ACC112 (cell line): Measurements from ENCODE around the gene COX15.
A peak's percentile ranks its signal among the peaks of the same experiment; 100 is the strongest.
"Not testable (repeated sequence)": the region's sequence is repeated elsewhere in the genome, so short reads cannot be mapped to it uniquely, and the experiment has no call there.

ENCODE experiments used
- H2AFZ ChIP-seq: fragments of 200-600 bp; sonication (generic); one replicate; pipeline ENCODE4 v1.6.0; 2017; ENCODE audit warnings: antibody characterized with exemption, low read length; ENCODE audit not compliant: unreplicated experiment
- H3K27ac ChIP-seq: fragments of 200-600 bp; sonication (generic); 2 replicates; pipeline ENCODE4 v1.5.1; 2014; ENCODE audit warnings: low read depth, mild to moderate bottlenecking, antibody characterized with exemption, low read length, moderate library complexity
- H3K27me3 ChIP-seq: fragments of 200-600 bp; sonication (generic); 2 replicates; pipeline ENCODE4 v1.6.1; 2014; ENCODE audit warnings: mild to moderate bottlenecking, antibody characterized with exemption, low read length, moderate library complexity, mixed read lengths; ENCODE audit not compliant: insufficient read depth
- H3K36me3 ChIP-seq: fragments of 200-600 bp; sonication (generic); 2 replicates; pipeline ENCODE4 v1.6.1; 2016; ENCODE audit warnings: mild to moderate bottlenecking, antibody characterized with exemption, low read length, moderate library complexity, mixed read lengths; ENCODE audit not compliant: insufficient read depth
- H3K4me1 ChIP-seq: fragments of 200-600 bp; sonication (generic); one replicate; pipeline ENCODE4 v1.6.1; 2016; ENCODE audit warnings: low read length, mixed read lengths; ENCODE audit not compliant: insufficient read depth, unreplicated experiment, control insufficient read depth
- H3K4me3 ChIP-seq: fragments of 200-600 bp; sonication (generic); 2 replicates; pipeline ENCODE4 v1.5.1; 2014; ENCODE audit warnings: mild to moderate bottlenecking, low read depth, low read length
- H3K79me2 ChIP-seq: fragments of 200-600 bp; sonication (generic); one replicate; pipeline ENCODE4 v1.6.0; 2016; ENCODE audit warnings: low read length; ENCODE audit not compliant: control insufficient read depth, unreplicated experiment, insufficient read depth

Gene COX15

DNA sequence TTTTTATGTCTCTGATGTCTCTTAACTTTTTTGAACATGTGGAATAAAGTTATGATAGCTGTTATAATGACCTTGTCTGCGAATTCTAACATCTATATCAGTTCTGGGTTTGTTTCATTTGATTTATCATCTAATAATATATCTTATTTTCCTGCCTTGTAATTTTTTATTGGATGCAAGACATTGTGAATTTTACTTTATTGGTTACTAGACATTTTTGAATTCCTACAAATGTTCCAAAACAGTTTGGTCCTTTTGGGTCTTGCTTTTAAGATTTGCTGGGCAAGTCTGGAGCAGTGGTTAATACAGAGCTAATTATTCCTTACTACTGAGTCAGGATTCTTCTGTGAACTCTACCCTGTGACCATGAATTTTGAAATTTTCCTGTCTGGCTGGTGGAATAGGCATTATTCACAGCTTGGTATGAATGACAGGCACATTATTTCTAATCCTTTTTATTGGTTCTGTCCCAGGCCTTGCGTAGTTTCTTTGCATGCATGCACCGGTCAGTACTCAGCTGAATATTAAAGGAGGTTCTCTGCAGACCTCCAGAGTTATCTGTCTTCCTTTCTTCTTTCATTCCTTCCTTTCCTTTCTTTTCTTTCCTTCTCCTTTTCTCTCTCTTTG is 9.1 kb upstream of the COX15 start:
- Histone ChIP-seq H3K27ac (peak overlapping the region; percentile 60), H3K27me3 (no peaks in the 10 kb centered on the region), H3K4me1 (peaks cover 28% of the 10 kb centered on the region), H3K36me3 (peaks cover 63% of the 10 kb centered on the region), H3K4me3 (no peak overlapping the region), H3K79me2 (peaks cover 12% of the 10 kb centered on the region), H2AFZ (no peak overlapping the region)

DNA sequence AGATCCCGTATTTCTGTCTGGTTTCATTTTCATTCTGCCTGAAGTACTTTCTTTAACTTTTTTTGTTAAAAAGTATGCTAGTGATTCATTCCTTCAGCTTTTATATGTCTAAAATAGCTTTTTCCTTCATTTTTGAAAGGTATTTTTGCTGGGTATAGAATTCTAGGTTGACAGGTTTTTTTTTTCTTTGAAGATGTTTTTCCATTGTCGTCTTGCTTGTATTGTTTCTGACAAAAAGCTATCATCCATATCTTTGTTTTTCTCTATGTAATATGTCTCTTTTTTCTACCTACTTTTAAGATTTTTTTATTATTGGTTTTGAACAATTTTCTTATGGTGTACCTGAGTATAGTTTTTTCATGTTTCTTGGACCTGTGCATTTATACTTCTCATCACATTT is 8.3 kb upstream of the COX15 start:
- Histone ChIP-seq H3K36me3 (peaks cover 63% of the 10 kb centered on the region), H3K79me2 (peaks cover 13% of the 10 kb centered on the region), H3K27me3 (no peaks in the 10 kb centered on the region), H2AFZ (no peak overlapping the region), H3K27ac (no peak overlapping the region), H3K4me3 (no peak overlapping the region), H3K4me1 (peaks cover 28% of the 10 kb centered on the region)

DNA sequence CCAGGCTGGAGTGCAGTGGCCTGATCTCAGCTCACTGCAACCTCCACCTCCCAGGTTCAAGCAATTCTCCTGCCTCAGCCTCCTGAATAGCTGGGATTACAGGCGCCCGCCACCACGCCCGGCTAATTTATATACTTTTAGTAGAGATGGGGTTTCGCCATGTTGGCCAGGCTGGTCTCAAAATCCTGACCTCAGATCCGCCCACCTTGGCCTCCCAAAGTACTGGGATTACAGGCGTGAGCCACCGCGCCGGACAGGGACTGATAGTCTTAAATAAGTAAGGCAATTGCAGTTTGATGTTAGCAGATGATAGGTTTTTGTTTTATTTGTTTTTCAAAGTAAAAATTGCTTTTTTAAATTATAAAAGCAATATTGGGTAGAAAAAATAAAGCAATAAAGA is 2.2 kb upstream of the COX15 start:
- not testable (repeated sequence) for H2AFZ ChIP-seq, H3K27ac ChIP-seq, H3K27me3 ChIP-seq, H3K4me3 ChIP-seq, H3K4me1 ChIP-seq
- Histone ChIP-seq H3K36me3 (peaks cover 23% of the 10 kb centered on the region), H3K79me2 (peaks cover 40% of the 10 kb centered on the region)

DNA sequence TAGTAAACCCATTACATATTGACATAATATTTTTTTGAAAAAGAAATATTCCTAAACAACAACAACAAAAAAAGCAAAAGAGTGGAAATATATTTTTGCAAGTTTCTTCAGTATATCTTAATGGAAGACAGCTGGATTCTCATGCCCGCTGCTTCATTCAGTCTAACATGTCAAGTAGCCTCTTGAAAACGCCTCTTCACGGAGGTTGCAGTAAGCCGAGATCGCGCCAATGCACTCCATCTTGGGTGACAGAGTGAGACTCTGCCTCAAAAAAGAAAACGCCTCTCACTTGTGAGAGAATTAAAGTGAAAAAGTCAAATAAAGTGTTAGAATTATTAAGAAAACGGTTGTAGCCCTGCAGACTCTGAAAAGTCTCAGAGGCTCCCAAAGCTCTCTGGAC is 1.4 kb upstream of the COX15 start:
- Histone ChIP-seq H3K27me3 (no peaks in the 10 kb centered on the region), H2AFZ (no peak overlapping the region), H3K79me2 (peaks cover 40% of the 10 kb centered on the region), H3K4me3 (peak overlapping the region; percentile 71), H3K4me1 (peaks cover 3% of the 10 kb centered on the region), H3K36me3 (peaks cover 21% of the 10 kb centered on the region), H3K27ac (no peak overlapping the region)

DNA sequence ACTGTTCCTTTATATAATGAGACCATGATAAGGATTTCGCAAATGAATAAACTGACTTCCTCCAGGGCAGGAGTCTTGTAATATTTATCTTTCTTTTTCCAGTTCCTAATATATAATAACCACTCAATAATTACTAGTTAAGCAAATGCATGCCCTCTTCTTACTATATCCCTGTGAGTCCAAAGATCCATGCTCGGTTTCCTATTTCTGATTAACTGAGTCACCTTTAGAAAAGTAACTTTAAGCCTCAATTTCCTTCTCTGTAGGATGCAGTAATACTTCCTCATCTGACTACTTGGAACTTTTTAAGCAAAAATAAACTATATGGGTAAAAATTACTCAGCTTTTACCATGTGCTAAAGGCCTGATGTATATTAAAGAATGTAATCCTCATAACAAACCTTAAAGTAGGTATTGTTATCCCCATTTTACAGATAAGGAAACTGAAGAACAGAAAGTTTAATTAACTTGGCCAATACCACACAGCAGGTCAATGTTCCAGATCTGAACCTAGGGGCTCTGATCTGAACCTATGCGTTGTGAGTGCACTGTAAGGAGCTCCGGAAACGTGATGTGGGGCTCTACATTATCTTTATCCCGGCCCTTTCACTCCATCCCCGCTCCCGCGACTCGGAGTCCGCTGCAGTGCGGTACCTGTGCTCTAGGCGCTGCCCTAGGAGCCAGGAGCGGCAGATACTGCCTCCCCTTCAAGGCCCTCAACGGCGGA is 458 bp downstream of the COX15 start:
- H3K79me2 ChIP-seq = peaks cover 40% of the 10 kb centered on the region
- H3K4me3 ChIP-seq = peak overlapping the region; percentile 82
- H3K36me3 ChIP-seq = peaks cover 19% of the 10 kb centered on the region
- peak overlapping the region; percentile 47 for H2AFZ ChIP-seq
- H3K27ac ChIP-seq = peak overlapping the region; percentile 35; the same call in 1 of the 2 replicates
- H3K4me1 ChIP-seq = peaks cover 3% of the 10 kb centered on the region
- H3K27me3 ChIP-seq = no peaks in the 10 kb centered on the region

DNA sequence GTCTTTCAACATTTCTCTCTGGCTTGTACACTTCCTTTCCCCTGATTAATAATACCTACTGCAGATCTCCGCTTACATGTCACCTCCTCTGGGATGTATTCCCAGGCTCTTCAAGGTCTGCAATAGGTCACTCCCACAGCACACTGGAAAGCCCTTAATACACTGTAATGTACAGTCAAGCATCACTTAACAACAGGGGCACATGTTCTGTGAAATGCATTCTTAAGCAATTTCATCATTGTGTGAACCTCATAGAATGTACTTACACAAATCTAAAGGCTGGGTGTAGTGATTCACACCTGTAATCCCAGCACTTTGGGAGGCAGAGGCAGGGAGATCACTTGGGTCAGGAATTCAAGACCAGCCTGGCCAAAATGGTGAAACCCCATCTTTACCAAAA is 1.9 kb downstream of the COX15 start:
- H3K27ac ChIP-seq = no peak overlapping the region
- no peak overlapping the region for H2AFZ ChIP-seq
- H3K4me1 ChIP-seq = peaks cover 3% of the 10 kb centered on the region
- peaks cover 24% of the 10 kb centered on the region for H3K36me3 ChIP-seq
- no peaks in the 10 kb centered on the region for H3K27me3 ChIP-seq
- H3K4me3 ChIP-seq = no peak overlapping the region; the same call in 1 of the 2 replicates
- peaks cover 35% of the 10 kb centered on the region for H3K79me2 ChIP-seq

DNA sequence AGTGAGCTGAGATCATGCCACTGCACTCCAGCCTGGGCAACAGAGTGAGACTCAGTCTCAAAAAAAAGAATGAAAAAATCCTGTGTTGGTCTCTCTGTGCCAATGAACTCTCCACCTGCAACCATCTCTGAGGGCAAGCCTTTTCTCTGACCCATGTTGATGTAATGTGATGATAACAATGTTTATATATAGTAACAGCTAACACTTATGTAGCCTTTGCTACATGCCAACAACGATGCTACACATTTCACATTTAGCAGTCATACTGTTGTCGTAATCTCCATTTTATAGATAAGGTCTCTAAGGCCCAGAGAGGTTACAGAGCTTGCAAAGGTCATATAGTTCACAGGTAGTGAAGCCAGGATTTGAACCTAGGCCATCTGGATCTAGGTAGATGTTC is 11.5 kb downstream of the COX15 start:
- Histone ChIP-seq H3K79me2 (no peaks in the 10 kb centered on the region), H3K36me3 (peaks cover 28% of the 10 kb centered on the region), H3K4me3 (no peak overlapping the region), H3K4me1 (no peaks in the 10 kb centered on the region), H2AFZ (no peak overlapping the region), H3K27ac (no peak overlapping the region), H3K27me3 (no peaks in the 10 kb centered on the region)

DNA sequence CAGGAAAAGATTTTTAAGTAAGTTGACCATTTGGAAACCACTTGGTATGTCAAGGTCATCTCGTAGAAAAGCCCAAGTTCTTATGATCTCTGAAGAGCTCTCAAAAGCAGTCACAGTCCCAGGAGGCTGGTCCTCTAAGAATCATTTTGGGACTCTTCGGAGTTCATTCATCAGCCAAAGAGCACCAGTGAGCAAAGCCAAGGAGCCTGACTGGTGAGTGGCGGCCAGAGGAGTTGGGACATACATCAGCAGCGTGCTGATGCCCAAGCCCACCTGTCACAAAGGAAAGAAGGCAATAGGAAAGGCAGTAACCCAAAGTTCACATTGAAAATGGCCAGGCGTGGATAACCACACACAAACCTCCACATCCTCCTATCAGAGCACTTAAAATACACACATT is 17.5 kb downstream of the COX15 start:
- H2AFZ ChIP-seq = no peak overlapping the region
- H3K4me1 ChIP-seq = peaks cover 8% of the 10 kb centered on the region
- H3K4me3 ChIP-seq = no peak overlapping the region
- no peaks in the 10 kb centered on the region for H3K79me2 ChIP-seq
- H3K27me3 ChIP-seq = no peaks in the 10 kb centered on the region
- peaks cover 7% of the 10 kb centered on the region for H3K36me3 ChIP-seq
- no peak overlapping the region for H3K27ac ChIP-seq

DNA sequence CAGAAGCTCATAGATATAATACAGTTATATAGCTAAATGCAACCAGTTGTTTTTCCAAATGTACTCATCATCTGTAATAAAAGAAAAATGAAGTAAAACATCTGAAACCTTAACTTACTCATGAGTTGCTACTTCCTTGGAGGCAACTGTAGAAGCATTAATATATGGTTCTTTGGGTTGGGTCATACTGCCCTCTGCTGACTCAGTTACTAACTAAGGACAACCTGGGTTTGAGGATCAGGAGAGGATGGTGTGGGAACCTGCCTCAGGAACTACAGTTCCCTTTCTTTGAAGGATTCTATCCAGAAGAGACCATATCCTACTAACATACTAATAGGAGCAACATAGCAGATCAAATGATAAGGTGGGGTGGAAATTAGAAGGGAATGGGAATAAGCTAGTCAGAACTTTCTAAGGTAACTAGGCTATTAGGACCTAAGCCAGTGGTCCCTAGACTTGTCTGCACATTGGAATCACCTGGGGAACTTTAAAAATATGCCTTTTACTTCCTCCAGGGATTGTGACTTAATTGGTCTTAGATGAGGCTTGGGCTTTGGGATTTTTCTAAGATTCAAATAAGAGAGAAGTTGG is 20.7 kb downstream of the COX15 start:
- H3K79me2 ChIP-seq = no peaks in the 10 kb centered on the region
- no peak overlapping the region for H2AFZ ChIP-seq
- peaks cover 16% of the 10 kb centered on the region for H3K4me1 ChIP-seq
- peaks cover 10% of the 10 kb centered on the region for H3K36me3 ChIP-seq
- no peak overlapping the region for H3K4me3 ChIP-seq
- no peaks in the 10 kb centered on the region for H3K27me3 ChIP-seq
- no peak overlapping the region for H3K27ac ChIP-seq

DNA sequence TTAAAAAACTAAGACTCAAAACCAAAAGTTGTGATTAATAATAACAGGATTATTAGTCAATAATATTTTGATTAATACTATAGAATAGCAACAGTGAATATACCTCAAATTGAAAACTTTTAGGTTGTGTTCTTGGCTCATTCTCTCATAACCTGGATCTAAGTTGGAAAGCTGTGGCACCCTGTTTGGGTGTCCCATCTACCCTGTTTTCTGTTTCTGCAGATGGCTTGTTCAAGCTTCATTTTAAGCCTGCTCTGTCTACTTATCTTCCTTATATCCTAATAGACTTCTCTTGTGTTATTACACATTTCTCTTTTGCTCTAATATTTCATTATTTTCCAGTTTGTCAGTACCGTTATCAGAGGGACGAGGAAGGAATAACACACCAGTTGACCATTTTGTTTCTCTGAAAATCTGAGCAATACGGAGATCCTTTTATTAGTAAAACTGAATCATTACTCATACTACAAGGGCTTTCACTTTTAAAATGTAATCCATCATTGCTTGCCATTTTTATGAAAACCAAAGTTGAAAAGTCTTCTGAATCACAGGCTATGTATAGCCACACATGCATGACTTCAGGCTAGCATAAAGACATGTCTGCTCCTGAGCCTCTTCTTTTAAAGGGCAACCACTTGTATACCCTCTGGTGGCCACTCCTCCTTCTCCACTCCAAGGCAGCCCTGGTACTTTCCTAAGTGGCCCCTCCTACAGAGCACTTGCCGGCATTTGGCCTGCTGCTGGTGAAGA is 22.3 kb downstream of the COX15 start:
- no peak overlapping the region for H2AFZ ChIP-seq
- no peaks in the 10 kb centered on the region for H3K27me3 ChIP-seq
- H3K27ac ChIP-seq = peak overlapping the region; percentile 41; the same call in 1 of the 2 replicates
- peaks cover 10% of the 10 kb centered on the region for H3K36me3 ChIP-seq
- H3K79me2 ChIP-seq = no peaks in the 10 kb centered on the region
- H3K4me3 ChIP-seq = no peak overlapping the region
- peaks cover 16% of the 10 kb centered on the region for H3K4me1 ChIP-seq
